ENCODE measurements around the gene ASPG. TPM values are rescaled to one million over a fixed set of nuclear protein-coding genes. Genes with fewer than 3 reads are reported as not detected.

ASPG gene
- total RNA-seq, 1 experiment from 2014 or later, result not detected

GRCh38 chr14:104159990-104160389, 74.5 kb downstream of the ASPG start:
- POLR2A ChIA-PET, result no interaction called here
- H3K27me3 ChIP-seq (ENCODE audit: control insufficient read depth, insufficient read depth, low read length), result no peaks in the 10 kb centered on the region
- no TSS peak for BruUV-seq (replicated peaks)
- TF ChIP-seq SIN3A (IDR thresholded peaks at IDR 0.05; ENCODE audit: borderline replicate concordance, insufficient read depth, low read depth, low read length), result no peak
- TF ChIP-seq POLR2AphosphoS5 (IDR thresholded peaks at IDR 0.05; ENCODE audit: low read depth, low read length), result no peak
- no peak for TF ChIP-seq TCF7L2 (IDR thresholded peaks at IDR 0.05; ENCODE audit: low read depth, low read length)
- no peak for TF ChIP-seq REST (IDR thresholded peaks at IDR 0.05; ENCODE audit: insufficient read depth in 1 of 2, low read depth in 2 of 2, low read length in 1 of 2)
- TF ChIP-seq CTCF (IDR thresholded peaks at IDR 0.05), result no peak
- H3K9me3 ChIP-seq (ENCODE audit: control insufficient read depth, insufficient read depth, low read depth, low read length), result no peaks in the 10 kb centered on the region
- no peak for ATAC-seq
- intact Hi-C loops (cut with micrococcal nuclease; ENCODE audit: unreplicated experiment), result no loop called here
- no peak overlapping the region for H3K27ac ChIP-seq (ENCODE audit: low read length)
- in situ Hi-C loops (cut with HindIII; ENCODE audit: low pct_unique_long_range_greater_than_20kb, low sequenced_read_pairs), result no loop called here
- no peaks in the 10 kb centered on the region for H3K4me1 ChIP-seq (ENCODE audit: control insufficient read depth, insufficient read depth, low read length)
- no peak overlapping the region for H3K4me3 ChIP-seq (ENCODE audit: low read depth in 2 of 2, low read length in 2 of 2)
- CTCF ChIA-PET, result no interaction called here
- no peaks in the 10 kb centered on the region for H3K36me3 ChIP-seq (ENCODE audit: control insufficient read depth, insufficient read depth, low read length)
- no peak for DNase-seq (ENCODE audit: low read depth, low spot score)

- intact Hi-C loops (cut with micrococcal nuclease; ENCODE audit: unreplicated experiment), result no loop called here
- no peak for DNase-seq (ENCODE audit: low read depth, low spot score)
- no peak for ATAC-seq
Measured at GRCh38 chr14:104161602-104162367, 76.3 kb downstream of the ASPG start.

More at GRCh38 chr14:104161602-104162367, 76.3 kb downstream of the ASPG start:
- Histone ChIP-seq H3K27ac (ENCODE audit: low read length) (no peak overlapping the region), H3K9me3 (ENCODE audit: control insufficient read depth, insufficient read depth, low read depth, low read length) (no peaks in the 10 kb centered on the region), H3K4me3 (ENCODE audit: low read depth in 2 of 2, low read length in 2 of 2) (no peak overlapping the region), H3K4me1 (ENCODE audit: control insufficient read depth, insufficient read depth, low read length) (no peaks in the 10 kb centered on the region), H3K27me3 (ENCODE audit: control insufficient read depth, insufficient read depth, low read length) (no peaks in the 10 kb centered on the region), H3K36me3 (ENCODE audit: control insufficient read depth, insufficient read depth, low read length) (no peaks in the 10 kb centered on the region)
- no TSS peak for BruUV-seq (replicated peaks)
- in situ Hi-C loops (cut with HindIII; ENCODE audit: low pct_unique_long_range_greater_than_20kb, low sequenced_read_pairs), result no loop called here
- TF ChIP-seq TCF7L2 (IDR thresholded peaks at IDR 0.05; ENCODE audit: low read depth, low read length) (no peak), CTCF (IDR thresholded peaks at IDR 0.05) (no peak), POLR2AphosphoS5 (IDR thresholded peaks at IDR 0.05; ENCODE audit: low read depth, low read length) (no peak)
- ChIA-PET POLR2A (no interaction called here), CTCF (no interaction called here)

Measured in Panc1 (cell line).